ENCODE measurements around the gene ITGB1BP1.

The ITGB1BP1 gene

DNA sequence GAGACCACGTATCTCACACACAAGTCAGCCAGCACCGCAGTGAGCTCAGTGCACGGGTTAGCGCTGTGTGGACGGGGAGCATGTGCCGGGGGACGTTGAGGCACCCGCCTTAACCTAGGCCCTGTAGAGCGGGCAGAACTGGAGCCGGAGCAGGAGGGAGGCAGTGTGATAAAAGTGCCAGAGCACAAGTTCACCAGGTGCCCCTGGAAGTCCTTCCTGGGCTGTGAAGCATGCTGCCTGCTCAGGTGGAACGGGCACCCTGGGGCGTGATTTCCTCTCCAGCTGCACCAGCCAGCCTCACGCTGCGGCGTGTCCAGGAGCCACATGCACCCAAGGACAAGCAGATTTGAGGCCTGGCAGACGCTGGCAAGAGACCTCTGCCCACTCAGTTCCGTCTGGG lies 50.3 kb downstream of the ITGB1BP1 start:
- DNase-seq, result no peak
- Histone ChIP-seq H3K27ac (no peak overlapping the region), H3K4me3 (ENCODE audit: low read depth, low read length) (no peak overlapping the region), H3K9me3 (ENCODE audit: severe bottlenecking) (no peaks in the 10 kb centered on the region), H3K27me3 (ENCODE audit: insufficient read depth, low read depth, severe bottlenecking) (no peaks in the 10 kb centered on the region), H3K36me3 (peaks cover 20% of the 10 kb centered on the region)
- TF ChIP-seq, protein P1, sequence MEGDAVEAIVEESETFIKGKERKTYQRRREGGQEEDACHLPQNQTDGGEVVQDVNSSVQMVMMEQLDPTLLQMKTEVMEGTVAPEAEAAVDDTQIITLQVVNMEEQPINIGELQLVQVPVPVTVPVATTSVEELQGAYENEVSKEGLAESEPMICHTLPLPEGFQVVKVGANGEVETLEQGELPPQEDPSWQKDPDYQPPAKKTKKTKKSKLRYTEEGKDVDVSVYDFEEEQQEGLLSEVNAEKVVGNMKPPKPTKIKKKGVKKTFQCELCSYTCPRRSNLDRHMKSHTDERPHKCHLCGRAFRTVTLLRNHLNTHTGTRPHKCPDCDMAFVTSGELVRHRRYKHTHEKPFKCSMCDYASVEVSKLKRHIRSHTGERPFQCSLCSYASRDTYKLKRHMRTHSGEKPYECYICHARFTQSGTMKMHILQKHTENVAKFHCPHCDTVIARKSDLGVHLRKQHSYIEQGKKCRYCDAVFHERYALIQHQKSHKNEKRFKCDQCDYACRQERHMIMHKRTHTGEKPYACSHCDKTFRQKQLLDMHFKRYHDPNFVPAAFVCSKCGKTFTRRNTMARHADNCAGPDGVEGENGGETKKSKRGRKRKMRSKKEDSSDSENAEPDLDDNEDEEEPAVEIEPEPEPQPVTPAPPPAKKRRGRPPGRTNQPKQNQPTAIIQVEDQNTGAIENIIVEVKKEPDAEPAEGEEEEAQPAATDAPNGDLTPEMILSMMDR (IDR thresholded peaks at IDR 0.05; ENCODE audit: low read depth, low read length), result no peak

GRCh38 chr2:9370746-9371145 lies 52.6 kb downstream of the ITGB1BP1 start:
- TF ChIP-seq, protein P1 (IDR thresholded peaks at IDR 0.05; ENCODE audit: low read depth, low read length), result no peak
- Histone ChIP-seq H3K27me3 (ENCODE audit: insufficient read depth, low read depth, severe bottlenecking) (no peaks in the 10 kb centered on the region), H3K36me3 (peaks cover 29% of the 10 kb centered on the region), H3K4me3 (ENCODE audit: low read depth, low read length) (no peak overlapping the region), H3K9me3 (ENCODE audit: severe bottlenecking) (no peaks in the 10 kb centered on the region), H3K27ac (no peak overlapping the region)
- DNase-seq, result no peak

DNA sequence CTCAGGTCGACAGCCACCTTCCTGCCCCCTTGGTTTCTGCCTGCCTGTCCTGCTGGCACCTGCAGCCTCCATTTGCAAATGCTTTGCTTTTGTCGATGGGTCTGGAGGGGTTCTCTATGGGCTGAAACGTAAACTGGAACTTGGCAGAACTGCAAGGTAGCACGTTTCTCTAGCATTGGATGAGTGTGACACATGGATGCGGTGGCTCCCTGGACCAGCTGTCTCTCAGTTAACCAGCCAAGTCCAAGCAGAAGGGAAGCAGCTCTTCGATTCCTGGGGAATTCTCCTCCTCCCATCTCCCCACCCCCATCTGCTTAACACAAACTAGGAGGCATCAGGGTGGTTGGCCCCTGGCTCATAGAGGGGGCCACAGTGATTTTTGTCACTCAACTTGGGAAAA lies 57.3 kb downstream of the ITGB1BP1 start:
- H3K27ac ChIP-seq, result no peak overlapping the region
- no peak for DNase-seq
- H3K4me3 ChIP-seq (ENCODE audit: low read depth, low read length), result no peak overlapping the region
- TF ChIP-seq, protein P1 (IDR thresholded peaks at IDR 0.05; ENCODE audit: low read depth, low read length), result no peak
- H3K9me3 ChIP-seq (ENCODE audit: severe bottlenecking), result no peaks in the 10 kb centered on the region
- H3K27me3 ChIP-seq (ENCODE audit: insufficient read depth, low read depth, severe bottlenecking), result no peaks in the 10 kb centered on the region
- peaks cover 29% of the 10 kb centered on the region for H3K36me3 ChIP-seq

DNA sequence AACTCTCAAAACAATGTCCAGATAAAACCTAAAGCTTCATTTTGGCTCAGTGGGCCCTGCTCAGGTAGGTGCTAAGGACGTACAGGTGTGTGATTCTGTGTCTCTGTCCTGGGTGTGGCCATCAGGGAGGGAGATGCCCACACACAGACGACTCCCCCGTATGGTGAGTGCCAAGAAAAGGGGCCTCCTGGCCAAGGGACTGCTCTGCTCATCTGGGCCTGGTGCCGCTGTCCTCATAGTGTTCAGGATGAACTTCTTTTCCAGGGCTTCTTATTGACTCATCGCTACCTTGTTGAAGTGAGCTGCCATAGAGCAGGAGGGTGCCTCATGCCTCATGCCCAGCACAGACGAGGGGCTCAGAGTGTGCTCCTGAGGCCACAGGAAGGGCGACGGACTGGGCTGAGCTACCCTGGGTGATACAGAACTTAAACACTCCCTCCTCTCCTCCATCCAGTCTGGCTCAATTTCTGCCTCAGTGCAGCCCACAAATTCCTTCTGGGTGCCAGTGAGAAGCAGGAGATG lies 57.8 kb downstream of the ITGB1BP1 start:
- no peak overlapping the region for H3K4me3 ChIP-seq (ENCODE audit: low read depth, low read length)
- H3K27me3 ChIP-seq (ENCODE audit: insufficient read depth, low read depth, severe bottlenecking), result no peaks in the 10 kb centered on the region
- DNase-seq, result no peak
- peaks cover 27% of the 10 kb centered on the region for H3K36me3 ChIP-seq
- TF ChIP-seq, protein P1 (IDR thresholded peaks at IDR 0.05; ENCODE audit: low read depth, low read length), result no peak
- no peaks in the 10 kb centered on the region for H3K9me3 ChIP-seq (ENCODE audit: severe bottlenecking)
- no peak overlapping the region for H3K27ac ChIP-seq

DNA sequence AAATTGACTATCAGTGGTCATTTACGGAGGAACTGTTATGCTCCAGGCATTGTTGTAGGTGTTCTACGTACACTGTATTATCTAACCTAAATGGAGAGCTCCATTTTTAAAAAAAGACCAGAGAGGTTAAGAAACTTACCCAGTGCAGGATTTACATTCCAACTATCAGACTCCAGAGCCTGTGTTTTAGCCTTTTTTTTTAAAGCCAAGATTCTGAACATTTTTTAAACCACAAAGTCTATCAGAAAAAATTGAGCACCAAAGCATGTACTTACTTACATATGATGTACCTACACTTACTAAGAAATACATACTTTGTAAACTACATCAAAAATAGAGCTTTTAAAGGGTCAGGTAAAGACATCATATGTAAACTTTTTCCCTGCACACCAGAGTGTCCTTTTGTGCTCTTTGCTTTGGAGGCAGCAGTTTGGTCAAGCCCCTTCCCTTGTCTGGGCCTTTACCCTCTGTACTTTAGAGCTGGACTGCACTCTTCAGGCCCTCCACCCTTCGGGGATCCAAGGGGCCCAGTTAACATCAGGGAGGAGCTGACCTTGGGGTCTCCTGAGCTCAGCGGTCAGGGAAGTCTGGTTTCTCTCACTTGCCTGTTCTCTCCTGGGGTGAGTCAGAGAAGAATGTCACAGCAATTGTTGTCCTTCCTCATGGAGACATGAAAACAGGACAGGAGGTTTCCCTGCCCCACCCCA lies 58.4 kb downstream of the ITGB1BP1 start:
- H3K27ac ChIP-seq, result no peak overlapping the region
- no peak for DNase-seq
- no peaks in the 10 kb centered on the region for H3K9me3 ChIP-seq (ENCODE audit: severe bottlenecking)
- no peaks in the 10 kb centered on the region for H3K27me3 ChIP-seq (ENCODE audit: insufficient read depth, low read depth, severe bottlenecking)
- peaks cover 32% of the 10 kb centered on the region for H3K36me3 ChIP-seq
- TF ChIP-seq, protein P1 (IDR thresholded peaks at IDR 0.05; ENCODE audit: low read depth, low read length), result no peak
- H3K4me3 ChIP-seq (ENCODE audit: low read depth, low read length), result no peak overlapping the region

GRCh38 chr2:9364373-9364772 lies 59.0 kb downstream of the ITGB1BP1 start:
- Histone ChIP-seq H3K36me3 (peaks cover 36% of the 10 kb centered on the region), H3K27ac (no peak overlapping the region)
- TF ChIP-seq, protein P1 (IDR thresholded peaks at IDR 0.05; ENCODE audit: low read depth, low read length), result no peak

More at GRCh38 chr2:9364373-9364772, 59.0 kb downstream of the ITGB1BP1 start:
- no peaks in the 10 kb centered on the region for H3K9me3 ChIP-seq (ENCODE audit: severe bottlenecking)
- no peaks in the 10 kb centered on the region for H3K27me3 ChIP-seq (ENCODE audit: insufficient read depth, low read depth, severe bottlenecking)
- no peak overlapping the region for H3K4me3 ChIP-seq (ENCODE audit: low read depth, low read length)
- no peak for DNase-seq

Measured in WERI-Rb-1 (cell line).